Measurements from ENCODE around the gene MGMT.

DNA sequence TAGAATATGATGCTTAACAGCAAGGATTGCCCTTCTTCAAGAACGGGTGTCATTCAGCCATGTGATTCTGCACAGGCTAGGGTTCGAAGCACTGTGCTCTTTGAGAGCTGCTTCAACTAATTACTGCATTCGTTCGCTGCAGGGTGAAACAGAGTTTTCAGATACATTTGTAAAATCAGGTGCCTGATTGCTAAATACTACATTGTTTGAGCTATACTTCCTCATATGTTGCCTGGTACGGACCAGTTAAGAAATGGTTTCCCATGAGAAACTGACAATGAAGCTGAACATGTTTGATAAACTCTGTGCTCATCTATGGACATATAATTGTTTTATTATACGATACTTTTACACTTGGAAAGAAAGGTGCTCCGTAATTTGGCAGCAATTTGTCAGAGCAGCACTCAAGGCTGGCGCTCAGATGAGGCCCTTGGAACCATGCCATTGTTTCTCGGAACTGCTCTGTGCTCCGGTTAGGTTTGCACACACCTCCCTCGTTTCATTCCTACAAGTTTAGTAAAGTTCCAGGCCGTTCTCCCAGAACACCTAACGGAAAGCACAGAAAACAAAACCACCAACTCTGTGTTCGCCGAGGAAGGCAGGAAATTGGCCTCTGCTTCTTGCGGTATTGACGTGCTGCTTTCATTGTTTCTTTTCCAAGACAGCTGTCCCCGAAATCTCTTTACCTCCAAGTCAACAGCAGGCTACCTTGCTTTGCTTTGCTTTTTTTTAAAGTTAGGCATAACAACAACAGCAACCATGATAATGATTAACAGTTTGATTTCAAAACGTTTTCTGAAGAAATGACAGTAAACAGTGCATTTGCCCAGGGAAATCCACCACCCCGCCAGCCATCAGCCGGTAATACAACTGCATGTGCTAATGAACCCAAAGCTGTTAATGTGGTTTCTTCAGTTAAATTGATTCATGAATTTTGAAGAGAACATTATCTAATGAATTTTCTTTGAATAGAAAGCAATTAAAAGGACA is 290.2 kb downstream of the MGMT start:
- TF ChIP-seq CTCF (conservative IDR thresholded peaks at IDR 0.05; ENCODE audit: low read depth, low read length) (no peak), CEBPB (IDR thresholded peaks at IDR 0.05; ENCODE audit: low read depth, low read length) (no peak), POLR2A (IDR thresholded peaks at IDR 0.05; ENCODE audit: low read depth, low read length) (no peak), MAFK (IDR thresholded peaks at IDR 0.05; ENCODE audit: low read depth, low read length) (no peak), USF2 (IDR thresholded peaks at IDR 0.05; ENCODE audit: low read depth, low read length) (no peak), RCOR1 (IDR thresholded peaks at IDR 0.05; ENCODE audit: insufficient replicate concordance, low read length) (no peak), CHD1 (IDR thresholded peaks at IDR 0.05; ENCODE audit: low read depth, low read length) (no peak), RAD21 (IDR thresholded peaks at IDR 0.05; ENCODE audit: low read length) (no peak), MXI1 (IDR thresholded peaks at IDR 0.05; ENCODE audit: borderline replicate concordance, low read depth, low read length) (no peak), BHLHE40 (IDR thresholded peaks at IDR 0.05; ENCODE audit: low read depth, low read length) (no peak), SMC3 (IDR thresholded peaks at IDR 0.05; ENCODE audit: low read depth, low read length) (no peak), RFX5 (IDR thresholded peaks at IDR 0.05; ENCODE audit: low read depth, low read length) (no peak), NFE2L2 (IDR thresholded peaks at IDR 0.05; ENCODE audit: low read depth, low read length) (no peak)

Data from IMR-90 (cell line).